HepG2 (cell line): ENCODE results near the gene C1orf198. TPM values are rescaled to one million over a fixed set of nuclear protein-coding genes. Genes with fewer than 3 reads are reported as not detected.

Experiments used
- ATAC-seq: fragments of 200-7000 bp; cut with Tn5 transposase; 3 replicates; pipeline ENCODE4 v1.9.1; 2020; ENCODE audit warnings: mild to moderate bottlenecking, moderate library complexity
- BruUV-seq: library from RNA; stranded (reverse); fragments of 400-500 nt; replicated peaks from 2 replicates; lab custom pipeline; 2021; lab: Mats Ljungman, UMichigan
- CTCF ChIA-PET: fragments of 300-600 bp; formaldehyde crosslinking; extraction: SDS; loops from one replicate; lab custom pipeline; 2021; ENCODE audit warnings: low total read pairs, inconsistent platforms, low intra/inter-chr PET ratio; lab: Yijun Ruan, JAX
- POLR2A ChIA-PET: fragments of 350-600 bp; sonication (Branson Sonifier 250); formaldehyde crosslinking; loops from one replicate; lab custom pipeline; 2020; ENCODE audit warnings: antibody characterized with exemption, inconsistent platforms; lab: Yijun Ruan, JAX
- DNase-seq: peaks from one replicate; pipeline ENCODE4 v3.0.0-alpha.2; 2015; ENCODE audit warnings: low spot score
- FAIRE-seq: peaks from 3 replicates; lab custom pipeline; 2011; peaks lifted over from hg19 to GRCh38; lab: Jason Lieb, UNC
- H2AFZ ChIP-seq: one replicate; pipeline ENCODE4 v1.6.1; 2011; ENCODE audit warnings: low read length, inconsistent platforms
- H3K27ac ChIP-seq: fragments of 300-600 bp; 3 replicates; pipeline ENCODE4 v1.8.0; 2011; ENCODE audit warnings: mixed run types, mild to moderate bottlenecking, mixed read lengths, low read length, inconsistent platforms; ENCODE audit not compliant: insufficient read depth; ENCODE audit errors: extremely low read length
- H3K27me3 ChIP-seq, 2 experiments: fragments of 200-600 bp in 1 of 2; 2 replicates in 1 of 2; 3 replicates in 1 of 2; pipeline versions ENCODE4 v1.6.0 to v1.8.0; 2011; ENCODE audit warnings: low read length in 2 of 2, mild to moderate bottlenecking in 2 of 2, moderate library complexity in 2 of 2, inconsistent platforms in 1 of 2; ENCODE audit not compliant: insufficient read depth in 2 of 2, control insufficient read depth in 1 of 2
- H3K36me3 ChIP-seq, 2 experiments: fragments of 200-600 bp in 1 of 2; replicated peaks in 1 of 2; 2 replicates in 1 of 2; 3 replicates in 1 of 2; pipeline versions ENCODE4 v1.5.1 to v1.8.0; 2011; ENCODE audit warnings: low read length in 2 of 2, inconsistent platforms in 1 of 2; ENCODE audit not compliant: insufficient read depth in 2 of 2, control insufficient read depth in 1 of 2
- H3K4me1 ChIP-seq: 2 replicates; pipeline ENCODE4 v1.5.1; 2012; ENCODE audit warnings: low read length, inconsistent platforms; ENCODE audit not compliant: insufficient read depth
- H3K4me2 ChIP-seq: 2 replicates; pipeline ENCODE4 v1.6.0; 2011; ENCODE audit warnings: low read depth, low read length, inconsistent platforms
- H3K4me3 ChIP-seq, 3 experiments: fragments of 200-600 bp in 1 of 3; sonication (generic), shearing (Covaris generic) in 1 of 3; replicated peaks in 1 of 3; 2 replicates each; pipeline ENCODE4 v1.5.1; 2011 to 2016; ENCODE audit warnings: low read length in 3 of 3, inconsistent platforms in 2 of 3, low read depth in 2 of 3, mild to moderate bottlenecking in 2 of 3, control low read depth in 1 of 3, mixed read lengths in 1 of 3; ENCODE audit not compliant: insufficient read depth in 1 of 3
- H3K79me2 ChIP-seq: one replicate; pipeline ENCODE4 v1.6.1; 2011; ENCODE audit warnings: low read length, inconsistent platforms; ENCODE audit not compliant: insufficient read depth
- H3K9ac ChIP-seq: 2 replicates; pipeline ENCODE4 v1.6.0; 2011; ENCODE audit warnings: mild to moderate bottlenecking, low read depth, low read length, inconsistent platforms; ENCODE audit not compliant: insufficient read depth
- H3K9me3 ChIP-seq: 2 replicates; pipeline ENCODE4 v1.5.1; 2012; ENCODE audit warnings: mild to moderate bottlenecking, low read length
- H4K20me1 ChIP-seq: 2 replicates; pipeline ENCODE4 v1.6.0; 2011; ENCODE audit warnings: inconsistent platforms, mild to moderate bottlenecking, low read length, moderate library complexity; ENCODE audit not compliant: insufficient read depth
- ARID3A ChIP-seq: IDR thresholded peaks from 2 replicates; pipeline ENCODE4 v1.6.1; 2012; ENCODE audit warnings: low read depth, low read length, improper control_type of control experiment
- DPF2 ChIP-seq: sonication (generic); formaldehyde crosslinking; IDR thresholded peaks from 2 replicates; pipeline ENCODE4 v1.4.0; 2020; ENCODE audit warnings: mild to moderate bottlenecking, low read depth, missing genetic modification reagents, borderline replicate concordance
- GTF3A ChIP-seq: sonication (generic); formaldehyde crosslinking; conservative IDR thresholded peaks from 2 replicates; pipeline ENCODE4 v1.4.0; 2020; ENCODE audit warnings: mild to moderate bottlenecking, missing genetic modification reagents
- GZF1 ChIP-seq: sonication (generic); formaldehyde crosslinking; IDR thresholded peaks from 2 replicates; pipeline ENCODE4 v1.5.1; 2020; ENCODE audit warnings: mild to moderate bottlenecking, missing genetic modification reagents
- HNF4G ChIP-seq, 2 experiments: sonication (generic) in 1 of 2; formaldehyde crosslinking in 1 of 2; IDR thresholded peaks; 2 replicates each; pipeline versions ENCODE4 v1.4.0 to v1.6.1; 2011 to 2020; ENCODE audit warnings: borderline replicate concordance in 2 of 2, low read depth in 2 of 2, mild to moderate bottlenecking in 2 of 2, low read length in 1 of 2, missing genetic modification reagents in 1 of 2, moderate library complexity in 1 of 2
- HNRNPLL ChIP-seq: fragments of 200-400 bp; formaldehyde crosslinking; IDR thresholded peaks from 2 replicates; pipeline ENCODE4 v1.6.1; 2017; ENCODE audit warnings: mild to moderate bottlenecking, low read depth, low read length; ENCODE audit not compliant: poor library complexity, severe bottlenecking
- KLF9 ChIP-seq: IDR thresholded peaks from 2 replicates; pipeline ENCODE4 v1.6.1; 2016; ENCODE audit warnings: low read depth
- RAD21 ChIP-seq: fragments of 450-650 bp; formaldehyde crosslinking; IDR thresholded peaks from 2 replicates; pipeline ENCODE4 v1.5.0; 2020; ENCODE audit warnings: mild to moderate bottlenecking
- ZNF280B ChIP-seq: sonication (generic); formaldehyde crosslinking; IDR thresholded peaks from 2 replicates; pipeline ENCODE4 v1.5.0; 2020; ENCODE audit warnings: missing genetic modification reagents, mild to moderate bottlenecking, borderline replicate concordance
- ZSCAN21 ChIP-seq: sonication (generic); formaldehyde crosslinking; IDR thresholded peaks from 2 replicates; pipeline ENCODE4 v1.8.0; 2022; ENCODE audit warnings: mild to moderate bottlenecking, missing genetic modification reagents, moderate library complexity, borderline replicate concordance
- WGBS: methylation state at CpG from one replicate; pipeline ENCODE4 v1.1.6; 2017; ENCODE audit warnings: low lambda C conversion rate; 5-methylcytosine and 5-hydroxymethylcytosine counted together
- in situ Hi-C: cut with HindIII; loops from 2 replicates; pipeline ENCODE4 v1.10.0; 2017; ENCODE audit warnings: low pct_unique_long_range_greater_than_20kb; ENCODE audit not compliant: extremely low pct_ligation_motif_present
- intact Hi-C: fragments of 100-400 bp; cut with micrococcal nuclease; formaldehyde crosslinking; loops from one replicate; pipeline ENCODE4 v1.10.0; 2022; ENCODE audit not compliant: unreplicated experiment
- polyA plus RNA-seq, 8 experiments: library from polyadenylated mRNA; depleted of rRNA in 3 of 8; stranded (reverse) in 7 of 8; unstranded in 1 of 8; fragments of >200 nt; fragmentation: Illumina TruSeq in 4 of 8; extraction: Trizol in 4 of 8; gene quantifications; 2 replicates each; pipeline versions ENCODE4 v1.2.1 to v1.2.3, GENCODE V29; 2011 to 2016; ENCODE audit warnings: low read depth in 4 of 8, missing spikeins in 1 of 8, mixed read lengths in 1 of 8; ENCODE audit not compliant: insufficient read depth in 1 of 8
- total RNA-seq, 5 experiments: library from RNA; depleted of rRNA; stranded (reverse); fragments of >200 nt; fragmentation: Illumina TruSeq; extraction: Trizol; gene quantifications; 2 replicates each; pipeline ENCODE4 v1.2.3, GENCODE V29; 2016; ENCODE audit warnings: low read depth in 1 of 5
- TF ChIP-seq, protein P1 (sequence below): sonication (generic); formaldehyde crosslinking; IDR thresholded peaks from 2 replicates; pipeline ENCODE4 v1.5.1; 2020; ENCODE audit warnings: missing genetic modification reagents, mild to moderate bottlenecking, borderline replicate concordance
- TF ChIP-seq, protein P2 (sequence below): sonication (generic); formaldehyde crosslinking; IDR thresholded peaks from 2 replicates; pipeline ENCODE4 v1.5.1; 2020; ENCODE audit warnings: mild to moderate bottlenecking, missing genetic modification reagents
- TF ChIP-seq, protein P3 (sequence below): sonication (generic); formaldehyde crosslinking; IDR thresholded peaks from 2 replicates; pipeline ENCODE4 v1.5.0; 2020; ENCODE audit warnings: missing genetic modification reagents

C1orf198 gene
- total and polyA plus RNA-seq, 2 of the 13 experiments (the other 11 are each of a cell fraction or from before 2014, with no cell fraction given): 12.7 to 13.4 TPM

- DNase-seq (no peak), ATAC-seq (no peak), FAIRE-seq (no peak)
- POLR2A ChIA-PET: no interaction called here
- CTCF ChIA-PET: no interaction called here
- no peak overlapping the region for H3K4me3 ChIP-seq
- in situ Hi-C loops: no loop called here
- no peaks in the 10 kb centered on the region for H3K36me3 ChIP-seq
- no TSS peak for BruUV-seq
- H3K79me2 ChIP-seq: no peaks in the 10 kb centered on the region
- H4K20me1 ChIP-seq: no peaks in the 10 kb centered on the region
- intact Hi-C loops: no loop called here
- no peaks in the 10 kb centered on the region; a peak in 1 of 5 replicates for H3K27me3 ChIP-seq
- H3K27ac ChIP-seq: no peak overlapping the region
- H3K4me2 ChIP-seq: no peak overlapping the region
- WGBS: 67% methylated on average over 5 of the region's 5 CpGs
- H3K9ac ChIP-seq: no peak overlapping the region
- no peaks in the 10 kb centered on the region for H3K9me3 ChIP-seq
- H2AFZ ChIP-seq: no peak overlapping the region
- peaks cover 5% of the 10 kb centered on the region; the same call in 1 of the 2 replicates for H3K4me1 ChIP-seq
- no peak for TF ChIP-seq ARID3A
- TF ChIP-seq DPF2 (CRISPR knock-in tag): no peak
- no peak for TF ChIP-seq ZNF280B
- no peak for TF ChIP-seq GTF3A
- TF ChIP-seq KLF9 (CRISPR knock-in tag): no peak
- TF ChIP-seq, protein P1, sequence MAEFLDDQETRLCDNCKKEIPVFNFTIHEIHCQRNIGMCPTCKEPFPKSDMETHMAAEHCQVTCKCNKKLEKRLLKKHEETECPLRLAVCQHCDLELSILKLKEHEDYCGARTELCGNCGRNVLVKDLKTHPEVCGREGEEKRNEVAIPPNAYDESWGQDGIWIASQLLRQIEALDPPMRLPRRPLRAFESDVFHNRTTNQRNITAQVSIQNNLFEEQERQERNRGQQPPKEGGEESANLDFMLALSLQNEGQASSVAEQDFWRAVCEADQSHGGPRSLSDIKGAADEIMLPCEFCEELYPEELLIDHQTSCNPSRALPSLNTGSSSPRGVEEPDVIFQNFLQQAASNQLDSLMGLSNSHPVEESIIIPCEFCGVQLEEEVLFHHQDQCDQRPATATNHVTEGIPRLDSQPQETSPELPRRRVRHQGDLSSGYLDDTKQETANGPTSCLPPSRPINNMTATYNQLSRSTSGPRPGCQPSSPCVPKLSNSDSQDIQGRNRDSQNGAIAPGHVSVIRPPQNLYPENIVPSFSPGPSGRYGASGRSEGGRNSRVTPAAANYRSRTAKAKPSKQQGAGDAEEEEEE: no peak
- no peak for TF ChIP-seq GZF1
- TF ChIP-seq, protein P2, sequence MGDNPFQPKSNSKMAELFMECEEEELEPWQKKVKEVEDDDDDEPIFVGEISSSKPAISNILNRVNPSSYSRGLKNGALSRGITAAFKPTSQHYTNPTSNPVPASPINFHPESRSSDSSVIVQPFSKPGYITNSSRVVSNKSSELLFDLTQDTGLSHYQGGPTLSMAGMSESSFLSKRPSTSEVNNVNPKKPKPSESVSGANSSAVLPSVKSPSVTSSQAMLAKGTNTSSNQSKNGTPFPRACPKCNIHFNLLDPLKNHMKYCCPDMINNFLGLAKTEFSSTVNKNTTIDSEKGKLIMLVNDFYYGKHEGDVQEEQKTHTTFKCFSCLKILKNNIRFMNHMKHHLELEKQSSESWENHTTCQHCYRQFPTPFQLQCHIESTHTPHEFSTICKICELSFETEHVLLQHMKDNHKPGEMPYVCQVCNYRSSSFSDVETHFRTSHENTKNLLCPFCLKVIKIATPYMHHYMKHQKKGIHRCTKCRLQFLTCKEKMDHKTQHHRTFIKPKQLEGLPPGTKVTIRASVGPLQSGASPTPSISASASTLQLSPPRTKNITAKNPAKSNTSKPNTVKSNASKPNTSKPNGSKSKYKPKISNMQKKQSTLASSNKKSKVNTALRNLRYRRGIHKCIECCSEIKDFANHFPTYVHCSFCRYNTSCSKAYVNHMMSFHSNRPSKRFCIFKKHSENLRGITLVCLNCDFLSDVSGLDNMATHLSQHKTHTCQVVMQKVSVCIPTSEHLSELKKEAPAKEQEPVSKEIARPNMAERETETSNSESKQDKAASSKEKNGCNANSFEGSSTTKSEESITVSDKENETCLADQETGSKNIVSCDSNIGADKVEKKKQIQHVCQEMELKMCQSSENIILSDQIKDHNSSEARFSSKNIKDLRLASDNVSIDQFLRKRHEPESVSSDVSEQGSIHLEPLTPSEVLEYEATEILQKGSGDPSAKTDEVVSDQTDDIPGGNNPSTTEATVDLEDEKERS: no peak
- no peak for TF ChIP-seq ZSCAN21 (CRISPR knock-in tag)
- no peak for TF ChIP-seq RAD21 (CRISPR knock-in tag)
- TF ChIP-seq, protein P3, sequence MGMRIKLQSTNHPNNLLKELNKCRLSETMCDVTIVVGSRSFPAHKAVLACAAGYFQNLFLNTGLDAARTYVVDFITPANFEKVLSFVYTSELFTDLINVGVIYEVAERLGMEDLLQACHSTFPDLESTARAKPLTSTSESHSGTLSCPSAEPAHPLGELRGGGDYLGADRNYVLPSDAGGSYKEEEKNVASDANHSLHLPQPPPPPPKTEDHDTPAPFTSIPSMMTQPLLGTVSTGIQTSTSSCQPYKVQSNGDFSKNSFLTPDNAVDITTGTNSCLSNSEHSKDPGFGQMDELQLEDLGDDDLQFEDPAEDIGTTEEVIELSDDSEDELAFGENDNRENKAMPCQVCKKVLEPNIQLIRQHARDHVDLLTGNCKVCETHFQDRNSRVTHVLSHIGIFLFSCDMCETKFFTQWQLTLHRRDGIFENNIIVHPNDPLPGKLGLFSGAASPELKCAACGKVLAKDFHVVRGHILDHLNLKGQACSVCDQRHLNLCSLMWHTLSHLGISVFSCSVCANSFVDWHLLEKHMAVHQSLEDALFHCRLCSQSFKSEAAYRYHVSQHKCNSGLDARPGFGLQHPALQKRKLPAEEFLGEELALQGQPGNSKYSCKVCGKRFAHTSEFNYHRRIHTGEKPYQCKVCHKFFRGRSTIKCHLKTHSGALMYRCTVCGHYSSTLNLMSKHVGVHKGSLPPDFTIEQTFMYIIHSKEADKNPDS (CRISPR knock-in tag): no peak
- TF ChIP-seq HNRNPLL: no peak
- no peak for TF ChIP-seq HNF4G (IDR thresholded peaks at IDR 0.05; ENCODE audit: borderline replicate concordance, low read depth, low read length)
- no peak for TF ChIP-seq HNF4G (CRISPR knock-in tag; IDR thresholded peaks at IDR 0.05; ENCODE audit: borderline replicate concordance, low read depth)
Measured at GRCh38 chr1:230899841-230900251, 31.5 kb upstream of the C1orf198 start.
